ENCODE results near the gene JAG1. TPM values are rescaled to one million over a fixed set of nuclear protein-coding genes. Genes with fewer than 3 reads are reported as not detected.

Gene JAG1
- total RNA-seq, 6 donors from 2014 or later: 37.7 to 57.4 (median 47.0) TPM

GRCh38 chr20:10713161-10713560 lies 39.4 kb upstream of the JAG1 start:
- no peak overlapping the region for H3K27ac ChIP-seq
- no peaks in the 10 kb centered on the region for H3K27me3 ChIP-seq
- DNase-seq (no peak), ATAC-seq (ENCODE audit: low FRiP score in 2 of 2) (no peak)
- no peak for TF ChIP-seq POLR2AphosphoS5 (IDR thresholded peaks at IDR 0.05)
- no peak for TF ChIP-seq EP300 (IDR thresholded peaks at IDR 0.05)
- TF ChIP-seq POLR2A (IDR thresholded peaks at IDR 0.05): no peak
- TF ChIP-seq CTCF (IDR thresholded peaks at IDR 0.05): no peak
- no peak overlapping the region for H3K4me3 ChIP-seq
- H3K9me3 ChIP-seq: no peaks in the 10 kb centered on the region
- peaks cover 0 to 19% (median 11%) of the 10 kb centered on the region in 4 donors for H3K4me1 ChIP-seq
- WGBS, 2 donors: 60 to 83% methylated on average over 1 to 2 of the region's 2 CpGs
- no peaks in the 10 kb centered on the region for H3K36me3 ChIP-seq

GRCh38 chr20:10711903-10712451 lies 38.2 kb upstream of the JAG1 start:
- DNase-seq (no peak), ATAC-seq (ENCODE audit: low FRiP score in 2 of 2) (no peak)
- WGBS, 2 donors: 61 to 69% methylated on average over 5 of the region's 5 CpGs
- H3K4me1 ChIP-seq: peaks cover 0 to 12% (median 8%) of the 10 kb centered on the region in 4 donors
- H3K36me3 ChIP-seq: no peaks in the 10 kb centered on the region
- no peak overlapping the region for H3K27ac ChIP-seq
- no peaks in the 10 kb centered on the region for H3K9me3 ChIP-seq
- no peak for TF ChIP-seq POLR2AphosphoS5 (IDR thresholded peaks at IDR 0.05)
- TF ChIP-seq POLR2A (IDR thresholded peaks at IDR 0.05): no peak
- no peak for TF ChIP-seq CTCF (IDR thresholded peaks at IDR 0.05)
- no peak for TF ChIP-seq EP300 (IDR thresholded peaks at IDR 0.05)
- no peaks in the 10 kb centered on the region for H3K27me3 ChIP-seq
- H3K4me3 ChIP-seq: no peak overlapping the region

GRCh38 chr20:10710991-10711775 lies 37.4 kb upstream of the JAG1 start:
- H3K27me3 ChIP-seq: no peaks in the 10 kb centered on the region
- peaks cover 0 to 10% (median 3%) of the 10 kb centered on the region in 4 donors for H3K4me1 ChIP-seq
- no peak for DNase-seq
- H3K27ac ChIP-seq: no peak overlapping the region
- H3K9me3 ChIP-seq: no peaks in the 10 kb centered on the region
- no peaks in the 10 kb centered on the region for H3K36me3 ChIP-seq
- TF ChIP-seq CTCF (IDR thresholded peaks at IDR 0.05) (no peak), EP300 (IDR thresholded peaks at IDR 0.05) (no peak), POLR2A (IDR thresholded peaks at IDR 0.05) (no peak), POLR2AphosphoS5 (IDR thresholded peaks at IDR 0.05) (no peak)
- 54 to 64% methylated on average over 6 of the region's 6 CpGs for WGBS, 2 donors
- no peak overlapping the region for H3K4me3 ChIP-seq
- ATAC-seq (ENCODE audit: low FRiP score in 2 of 2): no peak

- no peaks in the 10 kb centered on the region for H3K27me3 ChIP-seq
- H3K9me3 ChIP-seq: no peaks in the 10 kb centered on the region
- H3K4me3 ChIP-seq: no peak overlapping the region
- DNase-seq (no peak), ATAC-seq (ENCODE audit: low FRiP score in 2 of 2) (no peak)
- TF ChIP-seq POLR2AphosphoS5 (IDR thresholded peaks at IDR 0.05): no peak
- no peak for TF ChIP-seq EP300 (IDR thresholded peaks at IDR 0.05)
- no peak for TF ChIP-seq CTCF (IDR thresholded peaks at IDR 0.05)
- no peak for TF ChIP-seq POLR2A (IDR thresholded peaks at IDR 0.05)
- WGBS, 2 donors: 91 to 96% methylated on average over 3 of the region's 3 CpGs
- no peaks in the 10 kb centered on the region for H3K36me3 ChIP-seq
- H3K4me1 ChIP-seq: peaks cover 0 to 10% (median 2%) of the 10 kb centered on the region in 4 donors
- H3K27ac ChIP-seq: no peak overlapping the region
Observed at GRCh38 chr20:10709916-10710315, 36.1 kb upstream of the JAG1 start.

All from upper lobe of left lung (tissue), 6 donors.